OCI-LY7 (cell line): ENCODE measurements around the gene SLC6A15. TPM values are rescaled to one million over a fixed set of nuclear protein-coding genes. Genes with fewer than 3 reads are reported as not detected.

Experiments used
- BruUV-seq: library from RNA; stranded (reverse); fragments of 400-500 nt; replicated peaks from 2 replicates; lab custom pipeline; 2021; lab: Mats Ljungman, UMichigan
- CTCF ChIA-PET: fragments of 300-600 bp; sonication (Branson Sonifier 250); formaldehyde crosslinking; loops from one replicate; lab custom pipeline; 2022; ENCODE audit warnings: antibody characterized with exemption; ENCODE audit not compliant: unreplicated experiment; lab: Charles Lee
- POLR2A ChIA-PET: fragments of 300-600 bp; sonication (Branson Sonifier 250); formaldehyde crosslinking; loops from one replicate; lab custom pipeline; 2022; ENCODE audit warnings: antibody characterized with exemption; lab: Charles Lee
- DNase-seq: peaks from one replicate; pipeline ENCODE4 v3.0.0-alpha.2; 2015; ENCODE audit warnings: low spot score
- H2AFZ ChIP-seq: fragments of 200-600 bp; sonication (generic), shearing (Covaris generic); 2 replicates; pipeline ENCODE4 v1.6.1; 2014; ENCODE audit warnings: mild to moderate bottlenecking, antibody characterized with exemption, low read length, moderate library complexity
- H3K27ac ChIP-seq: fragments of 200-600 bp; sonication (generic); 2 replicates; pipeline ENCODE4 v1.5.1; 2014; ENCODE audit warnings: mixed run types, low read depth, mild to moderate bottlenecking, moderate library complexity, low read length, inconsistent platforms; ENCODE audit not compliant: poor library complexity, severe bottlenecking
- H3K36me3 ChIP-seq: fragments of 200-600 bp; sonication (generic); 2 replicates; pipeline ENCODE4 v1.6.1; 2014; ENCODE audit warnings: mild to moderate bottlenecking, antibody characterized with exemption, low read length, moderate library complexity, mixed read lengths; ENCODE audit not compliant: insufficient read depth
- H3K4me1 ChIP-seq: fragments of 200-600 bp; sonication (generic); 2 replicates; pipeline ENCODE4 v1.5.1; 2014; ENCODE audit warnings: mild to moderate bottlenecking, low read length; ENCODE audit not compliant: insufficient read depth, poor library complexity, severe bottlenecking
- H3K4me2 ChIP-seq: fragments of 200-600 bp; sonication (generic); 2 replicates; pipeline ENCODE4 v1.6.1; 2014; ENCODE audit warnings: mild to moderate bottlenecking, low read length
- H3K4me3 ChIP-seq: fragments of 200-600 bp; sonication (generic); 2 replicates; pipeline ENCODE4 v1.5.1; 2014; ENCODE audit warnings: mild to moderate bottlenecking, low read depth, low read length; ENCODE audit not compliant: poor library complexity, severe bottlenecking
- H3K79me2 ChIP-seq: fragments of 200-600 bp; sonication (generic); 2 replicates; pipeline ENCODE4 v1.6.1; 2016; ENCODE audit warnings: low read depth, mild to moderate bottlenecking, low read length, moderate library complexity, mixed read lengths; ENCODE audit not compliant: insufficient read depth
- H3K9me2 ChIP-seq: fragments of 200-600 bp; sonication (generic); 2 replicates; pipeline ENCODE4 v1.6.1; 2016; ENCODE audit warnings: mild to moderate bottlenecking, low read length, mixed read lengths; ENCODE audit not compliant: insufficient read depth
- H3K9me3 ChIP-seq: fragments of 200-600 bp; sonication (generic); 2 replicates; pipeline ENCODE4 v1.6.1; 2014; ENCODE audit warnings: mild to moderate bottlenecking, mixed run types, low read length, mixed read lengths
- H4K20me1 ChIP-seq: fragments of 200-600 bp; sonication (generic); 2 replicates; pipeline ENCODE4 v1.6.1; 2014; ENCODE audit warnings: mild to moderate bottlenecking, antibody characterized with exemption, low read length, moderate library complexity, mixed read lengths; ENCODE audit not compliant: insufficient read depth
- EZH2phosphoT487 ChIP-seq: fragments of 200-600 bp; sonication (generic); IDR thresholded peaks from 2 replicates; pipeline ENCODE4 v1.6.1; 2018; ENCODE audit warnings: low read depth, borderline replicate concordance, mild to moderate bottlenecking, mixed run types, antibody characterized with exemption, low read length, moderate library complexity, mixed read lengths
- intact Hi-C: fragments of 100-400 bp; cut with micrococcal nuclease; formaldehyde crosslinking; loops from one replicate; pipeline ENCODE4 v1.10.0; 2022; ENCODE audit not compliant: unreplicated experiment
- total RNA-seq, 2 experiments: library from RNA; depleted of rRNA in 1 of 2; stranded (reverse); fragments of >200 nt in 1 of 2; shearing (Covaris generic) in 1 of 2; gene quantifications; 2 replicates each; pipeline ENCODE4 v1.2.3, GENCODE V29; 2014 to 2022
- TF ChIP-seq, protein P1 (sequence below): fragments of 200-600 bp; sonication (generic); conservative IDR thresholded peaks from 2 replicates; pipeline ENCODE4 v1.5.1; 2014; ENCODE audit warnings: mild to moderate bottlenecking, antibody characterized with exemption, low read length, moderate library complexity, mixed read lengths

Gene SLC6A15
- total RNA-seq, 2 experiments from 2014 or later: not detected

- H3K4me1 ChIP-seq: no peaks in the 10 kb centered on the region
- TF ChIP-seq, protein P1, sequence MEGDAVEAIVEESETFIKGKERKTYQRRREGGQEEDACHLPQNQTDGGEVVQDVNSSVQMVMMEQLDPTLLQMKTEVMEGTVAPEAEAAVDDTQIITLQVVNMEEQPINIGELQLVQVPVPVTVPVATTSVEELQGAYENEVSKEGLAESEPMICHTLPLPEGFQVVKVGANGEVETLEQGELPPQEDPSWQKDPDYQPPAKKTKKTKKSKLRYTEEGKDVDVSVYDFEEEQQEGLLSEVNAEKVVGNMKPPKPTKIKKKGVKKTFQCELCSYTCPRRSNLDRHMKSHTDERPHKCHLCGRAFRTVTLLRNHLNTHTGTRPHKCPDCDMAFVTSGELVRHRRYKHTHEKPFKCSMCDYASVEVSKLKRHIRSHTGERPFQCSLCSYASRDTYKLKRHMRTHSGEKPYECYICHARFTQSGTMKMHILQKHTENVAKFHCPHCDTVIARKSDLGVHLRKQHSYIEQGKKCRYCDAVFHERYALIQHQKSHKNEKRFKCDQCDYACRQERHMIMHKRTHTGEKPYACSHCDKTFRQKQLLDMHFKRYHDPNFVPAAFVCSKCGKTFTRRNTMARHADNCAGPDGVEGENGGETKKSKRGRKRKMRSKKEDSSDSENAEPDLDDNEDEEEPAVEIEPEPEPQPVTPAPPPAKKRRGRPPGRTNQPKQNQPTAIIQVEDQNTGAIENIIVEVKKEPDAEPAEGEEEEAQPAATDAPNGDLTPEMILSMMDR: no peak
- no peak for TF ChIP-seq EZH2phosphoT487
- intact Hi-C loops: no loop called here
Measured at GRCh38 chr12:84924981-84925380, 12.4 kb upstream of the SLC6A15 start.

GRCh38 chr12:84922693-84923092, 10.1 kb upstream of the SLC6A15 start:
- no peak overlapping the region for H3K4me2 ChIP-seq
- no peaks in the 10 kb centered on the region for H3K36me3 ChIP-seq
- H3K4me3 ChIP-seq: no peak overlapping the region
- no peaks in the 10 kb centered on the region for H4K20me1 ChIP-seq
- no peak overlapping the region for H3K27ac ChIP-seq
- TF ChIP-seq EZH2phosphoT487: no peak
- TF ChIP-seq, protein P1: no peak
- no peak for DNase-seq
- no peaks in the 10 kb centered on the region for H3K4me1 ChIP-seq
- intact Hi-C loops: no loop called here
- no peaks in the 10 kb centered on the region for H3K9me3 ChIP-seq
- H3K79me2 ChIP-seq: no peaks in the 10 kb centered on the region
- ChIA-PET POLR2A (no interaction called here), CTCF (no interaction called here)
- no peak overlapping the region for H2AFZ ChIP-seq
- no TSS peak for BruUV-seq
- H3K9me2 ChIP-seq: no peaks in the 10 kb centered on the region

More at GRCh38 chr12:84924981-84925380, 12.4 kb upstream of the SLC6A15 start:
- Histone ChIP-seq H3K4me3 (no peak overlapping the region), H3K9me2 (no peaks in the 10 kb centered on the region), H3K4me2 (no peak overlapping the region), H3K27ac (no peak overlapping the region), H3K79me2 (no peaks in the 10 kb centered on the region), H2AFZ (no peak overlapping the region), H3K36me3 (no peaks in the 10 kb centered on the region), H3K9me3 (no peaks in the 10 kb centered on the region), H4K20me1 (no peaks in the 10 kb centered on the region)
- CTCF ChIA-PET: no interaction called here
- POLR2A ChIA-PET: interaction anchor here (0.6 kb wide), 1 partner anchor 964 kb away, joined by 3 read pairs; no protein-coding TSS in a partner anchor
- DNase-seq: no peak
- no TSS peak for BruUV-seq

DNA sequence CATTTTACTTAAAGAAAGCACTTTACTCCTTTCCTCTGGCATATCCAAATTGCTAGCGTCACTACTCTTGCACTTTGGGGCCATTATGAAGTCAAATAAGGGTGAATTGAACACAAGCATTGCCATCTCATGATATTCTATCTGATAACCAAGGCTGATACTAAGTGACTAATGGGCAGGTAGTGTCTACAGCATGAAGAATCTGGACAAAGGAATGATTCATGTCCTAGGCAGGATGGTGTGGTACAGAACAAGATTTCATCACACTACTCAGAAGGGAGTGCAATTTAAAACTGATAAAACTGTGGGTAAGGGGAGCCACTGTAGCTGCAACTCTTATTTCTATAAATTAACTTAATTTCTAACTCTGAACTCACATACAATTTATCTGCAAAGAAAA, 7.7 kb upstream of the SLC6A15 start:
- no peak overlapping the region for H3K27ac ChIP-seq
- ChIA-PET CTCF (no interaction called here), POLR2A (no interaction called here)
- intact Hi-C loops: no loop called here
- H4K20me1 ChIP-seq: no peaks in the 10 kb centered on the region
- no peak for DNase-seq
- H3K4me3 ChIP-seq: no peak overlapping the region
- no peak overlapping the region for H2AFZ ChIP-seq
- TF ChIP-seq, protein P1: no peak
- TF ChIP-seq EZH2phosphoT487: no peak
- H3K4me1 ChIP-seq: no peaks in the 10 kb centered on the region
- H3K4me2 ChIP-seq: no peak overlapping the region
- BruUV-seq: no TSS peak
- H3K9me2 ChIP-seq: no peaks in the 10 kb centered on the region
- no peaks in the 10 kb centered on the region for H3K36me3 ChIP-seq
- no peaks in the 10 kb centered on the region for H3K79me2 ChIP-seq
- no peaks in the 10 kb centered on the region for H3K9me3 ChIP-seq
